HEK293T (cell line): ENCODE data around the gene UPK2.

Experiments
- ARNT ChIP-seq: fragments of 450-650 bp; IDR thresholded peaks from 2 replicates; pipeline ENCODE4 v1.6.1; 2017; ENCODE audit warnings: mild to moderate bottlenecking
- BHLHE40 ChIP-seq: fragments of 450-650 bp; IDR thresholded peaks from 2 replicates; pipeline ENCODE4 v1.6.1; 2016; ENCODE audit warnings: mild to moderate bottlenecking, moderate library complexity, borderline replicate concordance
- ELF4 ChIP-seq: fragments of 450-650 bp; IDR thresholded peaks from 2 replicates; pipeline ENCODE4 v1.6.1; 2017; ENCODE audit warnings: antibody characterized with exemption
- FOXA1 ChIP-seq: fragments of 450-650 bp; IDR thresholded peaks from 2 replicates; pipeline ENCODE4 v1.6.1; 2016; ENCODE audit warnings: mild to moderate bottlenecking
- FOXM1 ChIP-seq: fragments of 450-650 bp; IDR thresholded peaks from 2 replicates; pipeline ENCODE4 v1.6.1; 2017; ENCODE audit warnings: mild to moderate bottlenecking, borderline replicate concordance
- HDGF ChIP-seq: fragments of 450-650 bp; IDR thresholded peaks from 2 replicates; pipeline ENCODE4 v1.6.1; 2017; ENCODE audit warnings: antibody characterized with exemption, borderline replicate concordance
- L3MBTL2 ChIP-seq: fragments of 450-650 bp; conservative IDR thresholded peaks from 2 replicates; pipeline ENCODE4 v1.6.1; 2016; ENCODE audit warnings: mild to moderate bottlenecking
- NFRKB ChIP-seq: fragments of 450-650 bp; IDR thresholded peaks from 2 replicates; pipeline ENCODE4 v1.6.1; 2016; ENCODE audit warnings: mild to moderate bottlenecking, moderate library complexity
- SP1 ChIP-seq: fragments of 450-650 bp; IDR thresholded peaks from 2 replicates; pipeline ENCODE4 v1.6.1; 2017
- TARDBP ChIP-seq: fragments of 450-650 bp; IDR thresholded peaks from 2 replicates; pipeline ENCODE4 v1.6.1; 2016
- ZNF384 ChIP-seq: fragments of 450-650 bp; IDR thresholded peaks from 2 replicates; pipeline ENCODE4 v1.6.1; 2016

DNA sequence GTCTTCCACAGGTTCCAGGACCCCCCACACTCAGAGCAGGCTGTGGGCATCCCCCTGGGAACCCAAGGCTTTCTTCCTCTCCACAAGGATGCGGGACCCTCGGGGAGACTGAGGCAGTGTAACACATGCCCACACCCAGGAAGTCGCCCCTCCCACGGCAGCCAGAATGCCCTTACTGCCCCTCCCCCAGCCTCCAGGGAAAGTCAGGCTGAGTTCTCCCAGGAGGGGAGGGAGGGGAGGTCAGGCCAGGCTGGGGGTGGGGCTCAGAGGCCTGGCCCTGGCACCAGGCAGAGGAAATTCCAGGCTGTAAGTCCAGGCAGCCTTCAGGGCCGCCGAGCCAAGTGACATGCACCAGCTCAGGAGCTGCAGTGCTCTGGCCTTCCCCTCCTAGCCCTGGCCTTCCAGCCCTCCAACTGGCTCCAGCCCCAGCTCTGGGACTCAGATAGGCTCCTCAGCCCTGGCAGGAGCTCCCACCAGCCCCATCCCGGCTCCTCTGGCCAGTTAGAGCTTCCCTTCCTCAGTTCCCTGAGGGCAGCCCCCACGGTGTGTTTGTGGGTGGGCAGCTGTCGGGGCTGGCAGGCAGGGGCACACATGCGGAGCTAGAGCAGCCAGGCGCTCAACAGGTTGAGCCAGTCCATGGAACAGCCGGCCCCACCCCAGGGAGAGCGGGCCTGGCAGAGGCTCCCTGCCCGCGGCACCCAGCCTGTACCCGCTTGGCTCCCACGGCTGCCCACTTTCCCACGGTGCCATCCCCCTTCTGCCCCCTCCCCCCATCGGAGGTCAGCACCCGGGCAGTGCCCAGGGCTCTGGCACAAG, 34.0 kb upstream of the UPK2 start:
- TF ChIP-seq ARNT (no peak), TARDBP (no peak), FOXM1 (no peak), FOXA1 (no peak), ELF4 (no peak), BHLHE40 (no peak), ZNF384 (no peak), HDGF (no peak), SP1 (no peak), L3MBTL2 (no peak), NFRKB (no peak)
